RWPE1 (cell line): Measurements from ENCODE around the gene NLN.

Experiments used
- CTCF ChIA-PET: fragments of 350-600 bp; sonication (Branson Sonifier 250); formaldehyde crosslinking; extraction: SDS; loops from one replicate; lab custom pipeline; 2021; lab: Yijun Ruan, JAX
- POLR2A ChIA-PET: fragments of 400-600 bp; formaldehyde crosslinking; extraction: SDS; loops from one replicate; lab custom pipeline; 2020; ENCODE audit warnings: antibody characterized with exemption; ENCODE audit not compliant: low non-redundant PET; lab: Yijun Ruan, JAX
- DNase-seq: peaks from one replicate; pipeline ENCODE4 v3.0.0; 2012; ENCODE audit warnings: low spot score
- H3K27ac ChIP-seq: fragments of 450-650 bp; 2 replicates; pipeline ENCODE4 v1.5.1; 2017
- CTCF ChIP-seq: fragments of 450-650 bp; conservative IDR thresholded peaks from 2 replicates; pipeline ENCODE4 v1.5.1; 2017; ENCODE audit warnings: low read depth, mild to moderate bottlenecking

Gene NLN

GRCh38 chr5:65808818-65809217 lies 86.8 kb downstream of the NLN start:
- DNase-seq, result no peak
- ChIA-PET POLR2A (no interaction called here), CTCF (no interaction called here)
- no peak for TF ChIP-seq CTCF
- H3K27ac ChIP-seq, result no peak overlapping the region

GRCh38 chr5:65809817-65810531 lies 88.0 kb downstream of the NLN start:
- no peak for DNase-seq
- TF ChIP-seq CTCF, result no peak
- CTCF ChIA-PET, result interaction anchor here (0.6 to 0.7 kb wide), 2 partner anchors 116 to 1090 kb away, joined by 3 to 4 read pairs; no protein-coding TSS in a partner anchor
- POLR2A ChIA-PET, result no interaction called here
- peak overlapping the region; percentile 66 for H3K27ac ChIP-seq

GRCh38 chr5:65811004-65811403 lies 89.0 kb downstream of the NLN start:
- peak; percentile 70 for DNase-seq
- H3K27ac ChIP-seq, result peak overlapping the region; percentile 66
- CTCF ChIA-PET, result no interaction called here
- TF ChIP-seq CTCF, result no peak
- POLR2A ChIA-PET, result no interaction called here

- no peak for DNase-seq
- CTCF ChIA-PET, result interaction anchor here (0.7 to 0.8 kb wide), 2 partner anchors 12 to 78 kb away, joined by 3 read pairs; no protein-coding TSS in a partner anchor
- TF ChIP-seq CTCF, result no peak
- POLR2A ChIA-PET, result no interaction called here
- H3K27ac ChIP-seq, result no peak overlapping the region
Observed at GRCh38 chr5:65811885-65812284, 89.9 kb downstream of the NLN start.

GRCh38 chr5:65812648-65813047 lies 90.6 kb downstream of the NLN start:
- no peak overlapping the region for H3K27ac ChIP-seq
- CTCF ChIA-PET, result interaction anchor here (0.6 kb wide), 1 partner anchor 42 kb away, joined by 3 read pairs; no protein-coding TSS in a partner anchor
- POLR2A ChIA-PET, result no interaction called here
- no peak for DNase-seq
- TF ChIP-seq CTCF, result no peak

GRCh38 chr5:65813174-65813573 lies 91.2 kb downstream of the NLN start:
- ChIA-PET CTCF (no interaction called here), POLR2A (no interaction called here)
- no peak overlapping the region for H3K27ac ChIP-seq
- no peak for TF ChIP-seq CTCF
- DNase-seq, result no peak
